HepG2 (cell line): Measurements from ENCODE around the gene STAP2. TPM values are rescaled to one million over a fixed set of nuclear protein-coding genes. Genes with fewer than 3 reads are reported as not detected.

ENCODE experiments used
- ERF ChIP-seq: IDR thresholded peaks from 2 replicates; pipeline ENCODE4 v1.6.1; 2018; ENCODE audit warnings: missing biosample characterization, missing genetic modification reagents
- GTF2F1 ChIP-seq: fragments of 150-350 bp; IDR thresholded peaks from 2 replicates; pipeline ENCODE4 v1.6.1; 2014; ENCODE audit warnings: low read length
- HOXA9 ChIP-seq: sonication (generic); formaldehyde crosslinking; IDR thresholded peaks from 2 replicates; pipeline ENCODE4 v1.8.1; 2022; ENCODE audit warnings: missing genetic modification reagents, mild to moderate bottlenecking, moderate library complexity, borderline replicate concordance
- MAF1 ChIP-seq: sonication (generic); formaldehyde crosslinking; IDR thresholded peaks from 2 replicates; pipeline ENCODE4 v1.5.0; 2020; ENCODE audit warnings: missing genetic modification reagents, borderline replicate concordance
- MXI1 ChIP-seq: IDR thresholded peaks from 3 replicates; pipeline ENCODE4 v1.6.1; 2012; ENCODE audit warnings: low read depth, low read length, inconsistent platforms, borderline replicate concordance
- NKX3-1 ChIP-seq: sonication (generic); formaldehyde crosslinking; IDR thresholded peaks from 2 replicates; pipeline ENCODE4 v1.5.0; 2020; ENCODE audit warnings: missing genetic modification reagents
- RORA ChIP-seq: sonication (generic); formaldehyde crosslinking; IDR thresholded peaks from 2 replicates; pipeline ENCODE4 v1.5.0; 2020; ENCODE audit warnings: mild to moderate bottlenecking, missing genetic modification reagents, moderate library complexity
- SNRNP70 ChIP-seq: fragments of 200-400 bp; formaldehyde crosslinking; IDR thresholded peaks from 2 replicates; pipeline ENCODE4 v1.6.1; 2017; ENCODE audit warnings: mild to moderate bottlenecking, low read depth, low read length, moderate library complexity
- TBP ChIP-seq: sonication (generic); formaldehyde crosslinking; IDR thresholded peaks from 2 replicates; pipeline ENCODE4 v1.5.0; 2020; ENCODE audit warnings: missing genetic modification reagents
- ZNF616 ChIP-seq: sonication (generic); formaldehyde crosslinking; IDR thresholded peaks from 2 replicates; pipeline ENCODE4 v1.5.0; 2020; ENCODE audit warnings: low read depth, mild to moderate bottlenecking, missing genetic modification reagents
- polyA plus RNA-seq, 8 experiments: library from polyadenylated mRNA; depleted of rRNA in 3 of 8; stranded (reverse) in 7 of 8; unstranded in 1 of 8; fragments of >200 nt; fragmentation: Illumina TruSeq in 4 of 8; extraction: Trizol in 4 of 8; gene quantifications; 2 replicates each; pipeline versions ENCODE4 v1.2.1 to v1.2.3, GENCODE V29; 2011 to 2016; ENCODE audit warnings: low read depth in 4 of 8, missing spikeins in 1 of 8, mixed read lengths in 1 of 8; ENCODE audit not compliant: insufficient read depth in 1 of 8
- total RNA-seq, 5 experiments: library from RNA; depleted of rRNA; stranded (reverse); fragments of >200 nt; fragmentation: Illumina TruSeq; extraction: Trizol; gene quantifications; 2 replicates each; pipeline ENCODE4 v1.2.3, GENCODE V29; 2016; ENCODE audit warnings: low read depth in 1 of 5
- TF ChIP-seq, protein P1 (sequence below): sonication (generic); formaldehyde crosslinking; IDR thresholded peaks from 2 replicates; pipeline ENCODE4 v1.9.0; 2022; ENCODE audit warnings: missing genetic modification reagents, mild to moderate bottlenecking, borderline replicate concordance
- TF ChIP-seq, protein P2 (sequence below): sonication (generic); formaldehyde crosslinking; IDR thresholded peaks from 2 replicates; pipeline ENCODE4 v1.4.0; 2020; ENCODE audit warnings: missing genetic modification reagents
- TF ChIP-seq, protein P3 (sequence below): IDR thresholded peaks from 2 replicates; pipeline ENCODE4 v1.6.1; 2018; ENCODE audit warnings: missing genetic modification reagents
- TF ChIP-seq, protein P4 (sequence below): sonication (generic); formaldehyde crosslinking; IDR thresholded peaks from 2 replicates; pipeline ENCODE4 v1.4.0; 2020; ENCODE audit warnings: missing genetic modification reagents
- TF ChIP-seq, protein P5 (sequence below): sonication (generic); IDR thresholded peaks from 2 replicates; pipeline ENCODE4 v1.6.1; 2016; ENCODE audit warnings: low read depth, borderline replicate concordance
- TF ChIP-seq, protein P6 (sequence below): sonication (generic); formaldehyde crosslinking; IDR thresholded peaks from 2 replicates; pipeline ENCODE4 v1.4.0; 2020; ENCODE audit warnings: missing genetic modification reagents

Gene STAP2
- total and polyA plus RNA-seq, 2 of the 13 experiments (the other 11 are each of a cell fraction or from before 2014, with no cell fraction given), result 39.0 to 43.7 TPM

DNA sequence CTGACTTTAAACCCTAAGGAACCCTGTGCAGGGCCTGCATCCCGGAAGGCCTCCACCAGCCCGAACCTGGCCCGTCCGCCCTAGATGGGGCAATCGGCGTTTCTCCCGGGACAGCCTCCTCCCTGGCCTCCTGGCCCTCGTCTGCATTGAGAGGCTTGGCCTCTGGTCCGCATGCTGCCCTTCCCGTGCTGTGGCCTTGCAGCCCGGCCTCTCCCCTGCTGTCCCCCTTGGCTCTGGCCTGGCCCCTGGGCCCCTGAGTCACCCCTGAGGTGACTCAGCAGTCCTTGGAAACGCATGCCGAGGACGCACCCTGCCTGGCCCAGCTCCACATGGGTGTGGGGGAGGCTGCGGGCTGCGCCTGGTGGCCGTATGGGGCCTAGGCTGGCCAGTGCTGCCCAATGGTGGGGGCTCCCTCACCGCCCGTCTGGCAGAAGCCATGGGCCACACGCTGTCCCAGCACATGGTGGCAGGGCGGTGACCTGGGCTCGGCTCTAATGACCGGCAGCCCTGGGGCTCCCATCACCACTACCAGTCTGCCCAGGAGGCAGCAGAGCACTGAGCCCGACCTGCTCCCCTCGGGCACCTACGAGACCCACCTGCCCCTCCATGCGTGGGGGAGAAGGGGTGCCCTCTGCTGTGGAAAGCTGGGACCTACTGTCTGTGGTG is 36.0 kb upstream of the STAP2 start (continued):
- TF ChIP-seq, protein P1, sequence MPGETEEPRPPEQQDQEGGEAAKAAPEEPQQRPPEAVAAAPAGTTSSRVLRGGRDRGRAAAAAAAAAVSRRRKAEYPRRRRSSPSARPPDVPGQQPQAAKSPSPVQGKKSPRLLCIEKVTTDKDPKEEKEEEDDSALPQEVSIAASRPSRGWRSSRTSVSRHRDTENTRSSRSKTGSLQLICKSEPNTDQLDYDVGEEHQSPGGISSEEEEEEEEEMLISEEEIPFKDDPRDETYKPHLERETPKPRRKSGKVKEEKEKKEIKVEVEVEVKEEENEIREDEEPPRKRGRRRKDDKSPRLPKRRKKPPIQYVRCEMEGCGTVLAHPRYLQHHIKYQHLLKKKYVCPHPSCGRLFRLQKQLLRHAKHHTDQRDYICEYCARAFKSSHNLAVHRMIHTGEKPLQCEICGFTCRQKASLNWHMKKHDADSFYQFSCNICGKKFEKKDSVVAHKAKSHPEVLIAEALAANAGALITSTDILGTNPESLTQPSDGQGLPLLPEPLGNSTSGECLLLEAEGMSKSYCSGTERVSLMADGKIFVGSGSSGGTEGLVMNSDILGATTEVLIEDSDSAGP (CRISPR knock-in tag), result peak; percentile 80; the same call in 1 of the 2 replicates
- TF ChIP-seq HOXA9 (CRISPR knock-in tag), result no peak
- no peak for TF ChIP-seq SNRNP70
- TF ChIP-seq ERF (CRISPR knock-in tag), result peak; percentile 95
- peak; percentile 98 for TF ChIP-seq MXI1
- TF ChIP-seq TBP (CRISPR knock-in tag), result no peak
- TF ChIP-seq, protein P2, sequence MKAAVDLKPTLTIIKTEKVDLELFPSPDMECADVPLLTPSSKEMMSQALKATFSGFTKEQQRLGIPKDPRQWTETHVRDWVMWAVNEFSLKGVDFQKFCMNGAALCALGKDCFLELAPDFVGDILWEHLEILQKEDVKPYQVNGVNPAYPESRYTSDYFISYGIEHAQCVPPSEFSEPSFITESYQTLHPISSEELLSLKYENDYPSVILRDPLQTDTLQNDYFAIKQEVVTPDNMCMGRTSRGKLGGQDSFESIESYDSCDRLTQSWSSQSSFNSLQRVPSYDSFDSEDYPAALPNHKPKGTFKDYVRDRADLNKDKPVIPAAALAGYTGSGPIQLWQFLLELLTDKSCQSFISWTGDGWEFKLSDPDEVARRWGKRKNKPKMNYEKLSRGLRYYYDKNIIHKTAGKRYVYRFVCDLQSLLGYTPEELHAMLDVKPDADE, result no peak
- TF ChIP-seq, protein P3, sequence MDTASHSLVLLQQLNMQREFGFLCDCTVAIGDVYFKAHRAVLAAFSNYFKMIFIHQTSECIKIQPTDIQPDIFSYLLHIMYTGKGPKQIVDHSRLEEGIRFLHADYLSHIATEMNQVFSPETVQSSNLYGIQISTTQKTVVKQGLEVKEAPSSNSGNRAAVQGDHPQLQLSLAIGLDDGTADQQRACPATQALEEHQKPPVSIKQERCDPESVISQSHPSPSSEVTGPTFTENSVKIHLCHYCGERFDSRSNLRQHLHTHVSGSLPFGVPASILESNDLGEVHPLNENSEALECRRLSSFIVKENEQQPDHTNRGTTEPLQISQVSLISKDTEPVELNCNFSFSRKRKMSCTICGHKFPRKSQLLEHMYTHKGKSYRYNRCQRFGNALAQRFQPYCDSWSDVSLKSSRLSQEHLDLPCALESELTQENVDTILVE (CRISPR knock-in tag), result peak; percentile 50; the same call in 1 of the 2 replicates
- TF ChIP-seq, protein P4, sequence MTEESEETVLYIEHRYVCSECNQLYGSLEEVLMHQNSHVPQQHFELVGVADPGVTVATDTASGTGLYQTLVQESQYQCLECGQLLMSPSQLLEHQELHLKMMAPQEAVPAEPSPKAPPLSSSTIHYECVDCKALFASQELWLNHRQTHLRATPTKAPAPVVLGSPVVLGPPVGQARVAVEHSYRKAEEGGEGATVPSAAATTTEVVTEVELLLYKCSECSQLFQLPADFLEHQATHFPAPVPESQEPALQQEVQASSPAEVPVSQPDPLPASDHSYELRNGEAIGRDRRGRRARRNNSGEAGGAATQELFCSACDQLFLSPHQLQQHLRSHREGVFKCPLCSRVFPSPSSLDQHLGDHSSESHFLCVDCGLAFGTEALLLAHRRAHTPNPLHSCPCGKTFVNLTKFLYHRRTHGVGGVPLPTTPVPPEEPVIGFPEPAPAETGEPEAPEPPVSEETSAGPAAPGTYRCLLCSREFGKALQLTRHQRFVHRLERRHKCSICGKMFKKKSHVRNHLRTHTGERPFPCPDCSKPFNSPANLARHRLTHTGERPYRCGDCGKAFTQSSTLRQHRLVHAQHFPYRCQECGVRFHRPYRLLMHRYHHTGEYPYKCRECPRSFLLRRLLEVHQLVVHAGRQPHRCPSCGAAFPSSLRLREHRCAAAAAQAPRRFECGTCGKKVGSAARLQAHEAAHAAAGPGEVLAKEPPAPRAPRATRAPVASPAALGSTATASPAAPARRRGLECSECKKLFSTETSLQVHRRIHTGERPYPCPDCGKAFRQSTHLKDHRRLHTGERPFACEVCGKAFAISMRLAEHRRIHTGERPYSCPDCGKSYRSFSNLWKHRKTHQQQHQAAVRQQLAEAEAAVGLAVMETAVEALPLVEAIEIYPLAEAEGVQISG (CRISPR knock-in tag), result peak; percentile 77
- TF ChIP-seq ZNF616, result no peak; the same call in none of the 2 replicates
- TF ChIP-seq, protein P5, sequence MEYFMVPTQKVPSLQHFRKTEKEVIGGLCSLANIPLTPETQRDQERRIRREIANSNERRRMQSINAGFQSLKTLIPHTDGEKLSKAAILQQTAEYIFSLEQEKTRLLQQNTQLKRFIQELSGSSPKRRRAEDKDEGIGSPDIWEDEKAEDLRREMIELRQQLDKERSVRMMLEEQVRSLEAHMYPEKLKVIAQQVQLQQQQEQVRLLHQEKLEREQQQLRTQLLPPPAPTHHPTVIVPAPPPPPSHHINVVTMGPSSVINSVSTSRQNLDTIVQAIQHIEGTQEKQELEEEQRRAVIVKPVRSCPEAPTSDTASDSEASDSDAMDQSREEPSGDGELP, result peak; percentile 74; the same call in 1 of the 2 replicates
- TF ChIP-seq RORA (CRISPR knock-in tag), result no peak
- TF ChIP-seq, protein P6, sequence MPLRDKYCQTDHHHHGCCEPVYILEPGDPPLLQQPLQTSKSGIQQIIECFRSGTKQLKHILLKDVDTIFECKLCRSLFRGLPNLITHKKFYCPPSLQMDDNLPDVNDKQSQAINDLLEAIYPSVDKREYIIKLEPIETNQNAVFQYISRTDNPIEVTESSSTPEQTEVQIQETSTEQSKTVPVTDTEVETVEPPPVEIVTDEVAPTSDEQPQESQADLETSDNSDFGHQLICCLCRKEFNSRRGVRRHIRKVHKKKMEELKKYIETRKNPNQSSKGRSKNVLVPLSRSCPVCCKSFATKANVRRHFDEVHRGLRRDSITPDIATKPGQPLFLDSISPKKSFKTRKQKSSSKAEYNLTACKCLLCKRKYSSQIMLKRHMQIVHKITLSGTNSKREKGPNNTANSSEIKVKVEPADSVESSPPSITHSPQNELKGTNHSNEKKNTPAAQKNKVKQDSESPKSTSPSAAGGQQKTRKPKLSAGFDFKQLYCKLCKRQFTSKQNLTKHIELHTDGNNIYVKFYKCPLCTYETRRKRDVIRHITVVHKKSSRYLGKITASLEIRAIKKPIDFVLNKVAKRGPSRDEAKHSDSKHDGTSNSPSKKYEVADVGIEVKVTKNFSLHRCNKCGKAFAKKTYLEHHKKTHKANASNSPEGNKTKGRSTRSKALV (CRISPR knock-in tag), result no peak
- no peak for TF ChIP-seq GTF2F1
- TF ChIP-seq MAF1, result no peak
- no peak for TF ChIP-seq NKX3-1 (CRISPR knock-in tag)
